ENCODE data around the gene PCDHA1. TPM values are rescaled to one million over a fixed set of nuclear protein-coding genes. Genes with fewer than 3 reads are reported as not detected.

Gene PCDHA1
- total RNA-seq, 2 experiments from 2014 or later, result not detected

DNA sequence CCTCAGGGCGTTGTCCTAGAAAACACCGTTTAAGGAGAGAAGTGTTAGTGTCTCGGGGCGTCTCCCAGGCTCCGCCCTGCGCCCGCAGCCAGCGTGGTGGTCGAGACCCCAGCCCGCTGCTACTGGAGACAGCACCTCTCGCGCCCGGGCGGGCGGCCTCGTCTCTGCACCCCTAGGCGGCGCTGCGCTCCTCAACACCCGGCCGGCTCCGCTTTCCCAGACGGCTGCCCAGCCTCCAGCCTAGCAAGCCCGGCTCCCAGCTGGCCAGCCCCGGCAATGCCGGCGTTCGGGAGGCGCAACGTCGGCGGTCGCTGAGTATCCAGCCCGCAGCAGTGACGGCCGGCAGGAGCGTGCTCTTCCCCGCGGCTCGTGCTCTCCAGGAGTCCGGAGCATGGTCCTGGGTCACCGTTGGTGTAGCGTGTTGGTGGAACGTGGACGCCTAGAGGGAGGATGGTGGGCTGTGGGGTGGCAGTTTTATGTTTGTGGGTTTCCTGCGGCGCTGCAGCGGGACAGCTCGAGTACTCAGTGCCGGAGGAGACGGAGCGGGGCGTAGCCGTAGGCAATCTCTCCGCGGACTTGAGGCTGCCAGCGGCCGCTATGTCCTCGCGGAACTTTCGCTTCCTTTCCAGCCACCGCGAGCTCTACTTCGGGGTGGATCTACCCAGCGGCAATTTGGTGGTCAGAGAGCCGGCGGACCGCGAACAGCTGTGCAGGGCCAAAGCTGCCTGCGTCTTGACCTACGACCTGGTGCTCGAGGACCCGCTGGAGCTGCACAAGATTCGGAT lies 140.7 kb downstream of the PCDHA1 start:
- no peak overlapping the region for H3K4me2 ChIP-seq (ENCODE audit: low read length)
- H4K20me1 ChIP-seq (ENCODE audit: insufficient read depth, low read length), result no peaks in the 10 kb centered on the region
- H2AFZ ChIP-seq (ENCODE audit: low read length), result no peak overlapping the region
- no peaks in the 10 kb centered on the region for H3K4me1 ChIP-seq (ENCODE audit: insufficient read depth, low read length, poor library complexity, severe bottlenecking)
- no peaks in the 10 kb centered on the region for H3K36me3 ChIP-seq (ENCODE audit: insufficient read depth, low read length)
- no peaks in the 10 kb centered on the region for H3K9me2 ChIP-seq (ENCODE audit: insufficient read depth, low read length)
- ChIA-PET CTCF (ENCODE audit: unreplicated experiment) (no interaction called here), POLR2A (no interaction called here)
- H3K79me2 ChIP-seq (ENCODE audit: insufficient read depth, low read depth, low read length), result no peaks in the 10 kb centered on the region
- no TSS peak for BruUV-seq (replicated peaks)
- H3K4me3 ChIP-seq (ENCODE audit: low read depth, low read length, poor library complexity, severe bottlenecking), result no peak overlapping the region
- DNase-seq (ENCODE audit: low spot score), result no peak
- H3K9me3 ChIP-seq (ENCODE audit: low read length), result no peaks in the 10 kb centered on the region
- no peak overlapping the region for H3K27ac ChIP-seq (ENCODE audit: low read depth, low read length, poor library complexity, severe bottlenecking)
- intact Hi-C loops (cut with micrococcal nuclease; ENCODE audit: unreplicated experiment), result no loop called here
- TF ChIP-seq, protein P1, sequence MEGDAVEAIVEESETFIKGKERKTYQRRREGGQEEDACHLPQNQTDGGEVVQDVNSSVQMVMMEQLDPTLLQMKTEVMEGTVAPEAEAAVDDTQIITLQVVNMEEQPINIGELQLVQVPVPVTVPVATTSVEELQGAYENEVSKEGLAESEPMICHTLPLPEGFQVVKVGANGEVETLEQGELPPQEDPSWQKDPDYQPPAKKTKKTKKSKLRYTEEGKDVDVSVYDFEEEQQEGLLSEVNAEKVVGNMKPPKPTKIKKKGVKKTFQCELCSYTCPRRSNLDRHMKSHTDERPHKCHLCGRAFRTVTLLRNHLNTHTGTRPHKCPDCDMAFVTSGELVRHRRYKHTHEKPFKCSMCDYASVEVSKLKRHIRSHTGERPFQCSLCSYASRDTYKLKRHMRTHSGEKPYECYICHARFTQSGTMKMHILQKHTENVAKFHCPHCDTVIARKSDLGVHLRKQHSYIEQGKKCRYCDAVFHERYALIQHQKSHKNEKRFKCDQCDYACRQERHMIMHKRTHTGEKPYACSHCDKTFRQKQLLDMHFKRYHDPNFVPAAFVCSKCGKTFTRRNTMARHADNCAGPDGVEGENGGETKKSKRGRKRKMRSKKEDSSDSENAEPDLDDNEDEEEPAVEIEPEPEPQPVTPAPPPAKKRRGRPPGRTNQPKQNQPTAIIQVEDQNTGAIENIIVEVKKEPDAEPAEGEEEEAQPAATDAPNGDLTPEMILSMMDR (conservative IDR thresholded peaks at IDR 0.05; ENCODE audit: low read length), result no peak
- TF ChIP-seq EZH2phosphoT487 (IDR thresholded peaks at IDR 0.05; ENCODE audit: borderline replicate concordance, low read depth, low read length), result no peak

DNA sequence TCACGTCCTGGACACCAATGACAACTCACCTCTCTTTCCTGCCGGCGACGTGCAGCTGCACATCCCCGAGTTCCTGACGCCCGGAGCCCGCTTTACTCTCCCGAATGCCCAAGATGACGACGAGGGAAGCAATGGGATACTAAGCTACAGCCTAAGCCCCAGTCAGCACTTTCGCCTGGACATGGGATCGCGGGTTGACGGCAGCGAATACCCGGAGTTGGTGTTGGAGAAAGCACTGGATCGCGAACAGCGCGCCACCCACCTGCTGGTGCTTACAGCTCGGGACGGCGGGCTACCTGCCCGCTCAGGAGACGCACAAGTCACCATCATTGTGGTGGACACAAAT lies 141.3 kb downstream of the PCDHA1 start:
- Histone ChIP-seq H3K4me1 (ENCODE audit: insufficient read depth, low read length, poor library complexity, severe bottlenecking) (no peaks in the 10 kb centered on the region), H3K27ac (ENCODE audit: low read depth, low read length, poor library complexity, severe bottlenecking) (no peak overlapping the region), H3K9me3 (ENCODE audit: low read length) (no peaks in the 10 kb centered on the region), H3K4me3 (ENCODE audit: low read depth, low read length, poor library complexity, severe bottlenecking) (no peak overlapping the region), H3K79me2 (ENCODE audit: insufficient read depth, low read depth, low read length) (no peaks in the 10 kb centered on the region), H3K9me2 (ENCODE audit: insufficient read depth, low read length) (no peaks in the 10 kb centered on the region), H3K36me3 (ENCODE audit: insufficient read depth, low read length) (no peaks in the 10 kb centered on the region), H4K20me1 (ENCODE audit: insufficient read depth, low read length) (no peaks in the 10 kb centered on the region), H2AFZ (ENCODE audit: low read length) (no peak overlapping the region), H3K4me2 (ENCODE audit: low read length) (no peak overlapping the region)
- ChIA-PET POLR2A (no interaction called here), CTCF (ENCODE audit: unreplicated experiment) (no interaction called here)
- TF ChIP-seq EZH2phosphoT487 (IDR thresholded peaks at IDR 0.05; ENCODE audit: borderline replicate concordance, low read depth, low read length), result no peak
- TF ChIP-seq, protein P1 (conservative IDR thresholded peaks at IDR 0.05; ENCODE audit: low read length), result no peak
- intact Hi-C loops (cut with micrococcal nuclease; ENCODE audit: unreplicated experiment), result no loop called here
- no TSS peak for BruUV-seq (replicated peaks)
- no peak for DNase-seq (ENCODE audit: low spot score)

DNA sequence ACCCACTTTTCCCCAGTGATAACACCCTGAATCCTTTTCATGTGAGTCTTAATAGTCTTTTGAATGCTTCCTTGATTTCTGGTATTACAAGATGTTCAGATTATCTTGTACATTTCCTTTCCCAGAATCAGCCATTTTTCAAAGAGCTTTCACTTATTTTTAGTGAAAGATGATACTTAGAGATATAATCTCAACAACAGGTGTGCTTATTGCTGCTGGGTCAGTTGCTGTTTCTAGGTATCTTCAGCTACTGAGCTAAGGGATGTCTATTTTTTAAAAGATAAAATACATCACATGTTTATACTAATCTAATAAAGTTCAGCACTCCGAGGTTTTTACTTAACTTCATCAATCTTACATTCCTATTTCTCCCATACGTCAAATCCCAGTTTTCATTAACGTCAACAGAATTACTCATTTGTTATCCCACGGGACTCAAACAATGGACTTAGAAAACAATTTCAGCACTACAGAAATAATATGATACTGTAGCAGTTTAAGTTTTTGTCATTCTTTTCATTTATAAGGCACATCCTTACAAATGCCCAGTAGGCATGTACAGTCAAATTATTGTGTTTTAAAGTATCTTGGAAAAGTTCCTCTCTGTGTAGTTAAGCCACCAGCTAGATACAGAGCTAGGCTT lies 149.1 kb downstream of the PCDHA1 start:
- Histone ChIP-seq H3K4me1 (ENCODE audit: insufficient read depth, low read length, poor library complexity, severe bottlenecking) (no peaks in the 10 kb centered on the region), H3K79me2 (ENCODE audit: insufficient read depth, low read depth, low read length) (no peaks in the 10 kb centered on the region), H3K4me3 (ENCODE audit: low read depth, low read length, poor library complexity, severe bottlenecking) (no peak overlapping the region), H3K9me3 (ENCODE audit: low read length) (no peaks in the 10 kb centered on the region), H2AFZ (ENCODE audit: low read length) (no peak overlapping the region), H3K27ac (ENCODE audit: low read depth, low read length, poor library complexity, severe bottlenecking) (no peak overlapping the region), H4K20me1 (ENCODE audit: insufficient read depth, low read length) (no peaks in the 10 kb centered on the region), H3K36me3 (ENCODE audit: insufficient read depth, low read length) (no peaks in the 10 kb centered on the region), H3K4me2 (ENCODE audit: low read length) (no peak overlapping the region), H3K9me2 (ENCODE audit: insufficient read depth, low read length) (no peaks in the 10 kb centered on the region)
- DNase-seq (ENCODE audit: low spot score), result no peak
- CTCF ChIA-PET (ENCODE audit: unreplicated experiment), result no interaction called here
- TF ChIP-seq EZH2phosphoT487 (IDR thresholded peaks at IDR 0.05; ENCODE audit: borderline replicate concordance, low read depth, low read length), result no peak
- TF ChIP-seq, protein P1 (conservative IDR thresholded peaks at IDR 0.05; ENCODE audit: low read length), result no peak
- intact Hi-C loops (cut with micrococcal nuclease; ENCODE audit: unreplicated experiment), result no loop called here
- BruUV-seq (replicated peaks), result no TSS peak
- POLR2A ChIA-PET, result interaction anchor here (0.6 kb wide), 3 partner anchors 52 to 712 kb away, joined by 4 read pairs; no protein-coding TSS in a partner anchor
